Measurements from ENCODE around the gene PIK3C3.

DNA sequence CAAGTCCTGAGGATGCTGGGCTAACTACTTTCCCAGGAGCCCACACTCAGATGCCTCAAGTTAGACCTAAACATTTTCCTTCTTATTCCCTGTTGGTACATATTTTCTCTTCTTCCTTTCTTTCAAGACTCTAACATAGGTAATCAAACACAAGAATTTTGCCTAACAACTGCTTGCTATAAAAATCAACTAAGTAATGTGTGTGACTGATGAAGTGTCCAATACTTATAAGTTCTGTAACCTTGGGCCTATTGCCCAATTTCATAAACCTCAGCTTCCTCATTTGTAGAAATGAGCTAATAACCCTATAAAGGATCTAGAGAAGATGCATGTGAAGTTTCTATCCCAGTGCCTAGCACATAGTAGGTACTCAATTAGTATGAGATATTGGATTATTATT is 31.6 kb upstream of the PIK3C3 start:
- TF ChIP-seq TAF1 (IDR thresholded peaks at IDR 0.05; ENCODE audit: low read depth) (no peak), EZH2 (IDR thresholded peaks at IDR 0.05; ENCODE audit: borderline replicate concordance, insufficient read depth, low read length, poor library complexity, severe bottlenecking) (no peak), POLR2AphosphoS5 (IDR thresholded peaks at IDR 0.05) (no peak)
- TF ChIP-seq, protein P1, sequence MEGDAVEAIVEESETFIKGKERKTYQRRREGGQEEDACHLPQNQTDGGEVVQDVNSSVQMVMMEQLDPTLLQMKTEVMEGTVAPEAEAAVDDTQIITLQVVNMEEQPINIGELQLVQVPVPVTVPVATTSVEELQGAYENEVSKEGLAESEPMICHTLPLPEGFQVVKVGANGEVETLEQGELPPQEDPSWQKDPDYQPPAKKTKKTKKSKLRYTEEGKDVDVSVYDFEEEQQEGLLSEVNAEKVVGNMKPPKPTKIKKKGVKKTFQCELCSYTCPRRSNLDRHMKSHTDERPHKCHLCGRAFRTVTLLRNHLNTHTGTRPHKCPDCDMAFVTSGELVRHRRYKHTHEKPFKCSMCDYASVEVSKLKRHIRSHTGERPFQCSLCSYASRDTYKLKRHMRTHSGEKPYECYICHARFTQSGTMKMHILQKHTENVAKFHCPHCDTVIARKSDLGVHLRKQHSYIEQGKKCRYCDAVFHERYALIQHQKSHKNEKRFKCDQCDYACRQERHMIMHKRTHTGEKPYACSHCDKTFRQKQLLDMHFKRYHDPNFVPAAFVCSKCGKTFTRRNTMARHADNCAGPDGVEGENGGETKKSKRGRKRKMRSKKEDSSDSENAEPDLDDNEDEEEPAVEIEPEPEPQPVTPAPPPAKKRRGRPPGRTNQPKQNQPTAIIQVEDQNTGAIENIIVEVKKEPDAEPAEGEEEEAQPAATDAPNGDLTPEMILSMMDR (IDR thresholded peaks at IDR 0.05; ENCODE audit: poor library complexity, severe bottlenecking), result no peak

Measured in neural cell (in vitro differentiated cells).